ENCODE results near the gene GPSM3. TPM values are rescaled to one million over a fixed set of nuclear protein-coding genes. Genes with fewer than 3 reads are reported as not detected.

The GPSM3 gene
- total RNA-seq, 2 donors from 2014 or later, result 6.7 to 8.6 TPM

DNA sequence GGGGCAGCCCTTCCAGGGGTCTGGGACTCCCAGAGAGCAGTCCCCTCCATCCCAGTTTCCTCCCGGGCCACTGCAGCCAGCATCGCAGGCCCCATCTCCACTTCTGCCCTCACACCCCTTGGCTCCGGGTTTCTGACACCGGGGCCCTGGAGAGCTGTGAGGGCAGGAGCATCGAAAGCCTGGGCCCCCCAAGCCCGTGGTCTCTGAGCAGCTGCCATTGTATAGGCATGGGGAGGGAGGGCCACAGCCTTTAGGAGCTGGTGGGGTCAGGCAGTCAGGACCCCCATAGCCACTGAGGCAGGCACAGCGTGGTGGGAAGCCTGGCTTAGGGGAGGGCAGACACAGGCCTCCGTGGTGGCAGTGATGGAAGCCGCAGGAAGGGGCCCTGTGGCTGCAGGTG lies 9.7 kb upstream of the GPSM3 start:
- Histone ChIP-seq H3K4me3 (no peak overlapping the region), H3K4me1 (no peaks in the 10 kb centered on the region), H3K36me3 (no peaks in the 10 kb centered on the region), H3K27me3 (no peaks in the 10 kb centered on the region), H3K9ac (ENCODE audit: low read depth in 2 of 2, low read length in 2 of 2) (no peak overlapping the region), H3K27ac (no peak overlapping the region), H3K9me3 (no peaks in the 10 kb centered on the region)
- no peak for DNase-seq
- TF ChIP-seq, protein P1, sequence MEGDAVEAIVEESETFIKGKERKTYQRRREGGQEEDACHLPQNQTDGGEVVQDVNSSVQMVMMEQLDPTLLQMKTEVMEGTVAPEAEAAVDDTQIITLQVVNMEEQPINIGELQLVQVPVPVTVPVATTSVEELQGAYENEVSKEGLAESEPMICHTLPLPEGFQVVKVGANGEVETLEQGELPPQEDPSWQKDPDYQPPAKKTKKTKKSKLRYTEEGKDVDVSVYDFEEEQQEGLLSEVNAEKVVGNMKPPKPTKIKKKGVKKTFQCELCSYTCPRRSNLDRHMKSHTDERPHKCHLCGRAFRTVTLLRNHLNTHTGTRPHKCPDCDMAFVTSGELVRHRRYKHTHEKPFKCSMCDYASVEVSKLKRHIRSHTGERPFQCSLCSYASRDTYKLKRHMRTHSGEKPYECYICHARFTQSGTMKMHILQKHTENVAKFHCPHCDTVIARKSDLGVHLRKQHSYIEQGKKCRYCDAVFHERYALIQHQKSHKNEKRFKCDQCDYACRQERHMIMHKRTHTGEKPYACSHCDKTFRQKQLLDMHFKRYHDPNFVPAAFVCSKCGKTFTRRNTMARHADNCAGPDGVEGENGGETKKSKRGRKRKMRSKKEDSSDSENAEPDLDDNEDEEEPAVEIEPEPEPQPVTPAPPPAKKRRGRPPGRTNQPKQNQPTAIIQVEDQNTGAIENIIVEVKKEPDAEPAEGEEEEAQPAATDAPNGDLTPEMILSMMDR (IDR thresholded peaks at IDR 0.05), result no peak
- intact Hi-C loops (cut with DNase I), result no loop called here

- Histone ChIP-seq H3K4me3 (no peak overlapping the region), H3K27ac (no peak overlapping the region), H3K4me1 (no peaks in the 10 kb centered on the region), H3K9ac (ENCODE audit: low read depth in 2 of 2, low read length in 2 of 2) (no peak overlapping the region), H3K9me3 (no peaks in the 10 kb centered on the region), H3K27me3 (no peaks in the 10 kb centered on the region), H3K36me3 (no peaks in the 10 kb centered on the region)
- intact Hi-C loops (cut with DNase I), result no loop called here
- TF ChIP-seq, protein P1 (IDR thresholded peaks at IDR 0.05), result no peak
- DNase-seq, result no peak
Observed at GRCh38 chr6:32200711-32201475, 8.4 kb upstream of the GPSM3 start.

DNA sequence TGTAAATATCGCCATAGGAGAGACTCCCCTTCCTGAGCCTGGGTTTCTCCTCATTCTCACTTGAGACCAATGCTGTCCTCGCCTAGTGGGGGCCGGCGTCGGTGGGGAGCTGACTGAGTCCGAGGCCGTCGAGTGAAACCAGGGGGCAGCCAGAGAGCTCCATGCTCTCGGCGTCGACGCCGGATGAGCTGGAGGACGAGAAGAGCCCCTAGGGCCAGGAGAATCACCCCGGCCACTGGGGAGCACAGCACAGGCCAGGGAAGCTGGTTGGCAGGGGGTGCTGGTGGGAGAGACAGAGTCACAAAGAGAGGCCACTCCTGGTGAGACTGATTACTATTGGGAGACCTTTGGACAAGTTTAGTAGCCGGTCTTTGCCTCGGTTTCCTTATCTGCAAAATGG lies 6.4 kb upstream of the GPSM3 start:
- intact Hi-C loops (cut with DNase I), result no loop called here
- Histone ChIP-seq H3K9me3 (no peaks in the 10 kb centered on the region), H3K36me3 (no peaks in the 10 kb centered on the region), H3K4me3 (no peak overlapping the region), H3K27ac (no peak overlapping the region), H3K9ac (ENCODE audit: low read depth in 2 of 2, low read length in 2 of 2) (no peak overlapping the region), H3K27me3 (no peaks in the 10 kb centered on the region), H3K4me1 (peaks cover 2% of the 10 kb centered on the region)
- TF ChIP-seq, protein P1 (IDR thresholded peaks at IDR 0.05), result no peak
- DNase-seq, result no peak

DNA sequence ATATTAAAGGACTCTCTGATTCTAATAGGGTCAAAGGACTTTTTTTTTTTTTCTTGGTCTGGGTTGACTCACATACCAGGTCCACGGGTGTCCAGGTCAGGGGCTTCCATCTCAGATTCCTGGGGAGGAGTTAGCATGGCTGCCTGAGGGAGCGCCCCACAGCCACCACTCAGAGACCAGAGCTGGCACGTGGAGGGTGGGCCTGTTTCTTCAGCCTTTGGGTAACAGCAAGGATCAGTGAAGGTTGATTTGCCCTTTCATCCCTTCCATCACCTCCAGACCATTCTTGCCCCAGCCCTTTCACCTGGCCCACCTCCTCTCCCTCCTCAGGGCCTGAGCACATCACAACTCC lies 5.9 kb upstream of the GPSM3 start:
- Histone ChIP-seq H3K27ac (no peak overlapping the region), H3K4me3 (no peak overlapping the region), H3K27me3 (no peaks in the 10 kb centered on the region), H3K9ac (ENCODE audit: low read depth in 2 of 2, low read length in 2 of 2) (no peak overlapping the region), H3K36me3 (no peaks in the 10 kb centered on the region), H3K9me3 (no peaks in the 10 kb centered on the region), H3K4me1 (peaks cover 2% of the 10 kb centered on the region)
- TF ChIP-seq, protein P1 (IDR thresholded peaks at IDR 0.05), result no peak
- DNase-seq, result no peak
- intact Hi-C loops (cut with DNase I), result no loop called here

DNA sequence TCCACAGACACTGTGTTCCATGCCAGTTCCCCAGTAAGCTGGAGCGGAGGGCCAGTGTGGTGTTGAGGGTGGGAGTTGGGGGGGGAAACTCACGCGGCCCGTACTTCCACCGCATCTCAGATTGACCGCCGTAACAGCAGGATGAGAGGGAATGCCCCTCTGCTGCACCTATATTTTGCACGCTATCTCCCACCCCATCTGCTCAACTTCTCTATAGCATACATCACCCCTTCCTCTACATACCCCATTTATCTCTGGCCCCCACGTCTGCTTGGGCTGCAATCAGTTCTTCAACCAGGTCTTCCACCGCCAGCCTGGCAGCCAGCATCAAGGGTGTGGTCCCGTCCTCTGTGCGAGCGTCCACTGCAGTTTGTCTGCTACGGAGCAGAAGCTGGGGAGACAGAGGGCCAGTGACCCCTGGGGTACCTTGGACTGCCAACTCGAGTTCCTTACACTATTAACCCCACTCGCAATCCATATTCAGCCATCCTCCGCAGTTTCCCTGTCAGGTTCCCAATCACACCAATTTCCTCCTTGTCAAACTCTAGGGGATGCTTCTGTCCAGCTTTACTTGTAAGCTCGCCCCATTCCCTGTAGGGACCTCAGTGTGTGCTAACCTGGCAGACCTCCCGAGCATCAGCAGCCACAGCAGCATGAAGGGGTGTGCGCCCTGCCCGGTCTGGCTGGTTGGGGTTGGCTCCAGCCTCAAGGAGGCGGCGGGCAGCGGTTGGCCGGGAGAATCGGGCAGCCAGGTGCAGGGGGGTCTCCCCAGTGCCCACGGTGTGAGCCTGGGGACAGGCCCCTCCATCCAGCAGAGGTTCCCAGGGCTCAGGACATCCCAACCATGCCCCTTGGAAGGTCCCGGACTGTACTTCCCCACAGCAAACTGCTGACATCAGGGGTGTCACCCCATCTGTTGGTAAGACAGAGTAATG lies 4.5 kb upstream of the GPSM3 start:
- TF ChIP-seq, protein P1 (IDR thresholded peaks at IDR 0.05), result no peak
- H3K4me1 ChIP-seq, result peaks cover 2% of the 10 kb centered on the region
- peak overlapping the region; percentile 58 for H3K4me3 ChIP-seq
- DNase-seq, result peak; percentile 47
- H3K36me3 ChIP-seq, result no peaks in the 10 kb centered on the region
- no peaks in the 10 kb centered on the region for H3K27me3 ChIP-seq
- H3K9ac ChIP-seq (ENCODE audit: low read depth in 2 of 2, low read length in 2 of 2), result peak overlapping the region; percentile 99 to 100
- intact Hi-C loops (cut with DNase I), result no loop called here
- H3K27ac ChIP-seq, result peak overlapping the region; percentile 99
- H3K9me3 ChIP-seq, result no peaks in the 10 kb centered on the region

Measured in colonic mucosa (tissue), 4 donors.